Femur (tissue), 1 donor: ENCODE measurements around the gene CFAP20.
A peak's percentile ranks its signal among the peaks of the same experiment; 100 is the strongest.

Source experiments
- DNase-seq: peaks from one replicate; pipeline ENCODE4 v3.0.0-alpha.2; 2017

CFAP20 gene

GRCh38 chr16:58123896-58124600 lies 5.1 kb downstream of the CFAP20 start:
- DNase-seq: no peak

- DNase-seq: no peak
Measured at GRCh38 chr16:58121132-58121531, 8.0 kb downstream of the CFAP20 start.

- DNase-seq: no peak
Measured at GRCh38 chr16:58120234-58120633, 8.9 kb downstream of the CFAP20 start.

GRCh38 chr16:58119509-58119845 lies 9.7 kb downstream of the CFAP20 start:
- DNase-seq: peak; percentile 28

- DNase-seq: no peak
Measured at GRCh38 chr16:58118801-58119508, 10.2 kb downstream of the CFAP20 start.

GRCh38 chr16:58116529-58116928 lies 12.7 kb downstream of the CFAP20 start:
- DNase-seq: no peak

GRCh38 chr16:58116081-58116480 lies 13.1 kb downstream of the CFAP20 start:
- DNase-seq: no peak

GRCh38 chr16:58114827-58115825 lies 14.1 kb downstream of the CFAP20 start:
- peak; percentile 34 for DNase-seq

GRCh38 chr16:58111302-58111627 lies 17.9 kb downstream of the CFAP20 start:
- DNase-seq: no peak

GRCh38 chr16:58110571-58111301 lies 18.4 kb downstream of the CFAP20 start:
- no peak for DNase-seq

GRCh38 chr16:58109881-58110280 lies 19.3 kb downstream of the CFAP20 start:
- DNase-seq: no peak

- no peak for DNase-seq
Measured at GRCh38 chr16:58109330-58109729, 19.9 kb downstream of the CFAP20 start.

GRCh38 chr16:58107709-58108108 lies 21.5 kb downstream of the CFAP20 start:
- DNase-seq: no peak

GRCh38 chr16:58107228-58107627 lies 22.0 kb downstream of the CFAP20 start:
- no peak for DNase-seq

- DNase-seq: no peak
Measured at GRCh38 chr16:58105631-58106030, 23.6 kb downstream of the CFAP20 start.

GRCh38 chr16:58102665-58103392 lies 26.4 kb downstream of the CFAP20 start:
- DNase-seq: no peak

GRCh38 chr16:58099956-58100300 lies 29.3 kb downstream of the CFAP20 start:
- DNase-seq: no peak

- DNase-seq: no peak
Measured at GRCh38 chr16:58099097-58099955, 29.9 kb downstream of the CFAP20 start.

GRCh38 chr16:58098207-58099096 lies 30.7 kb downstream of the CFAP20 start:
- DNase-seq: no peak

- no peak for DNase-seq
Measured at GRCh38 chr16:58096249-58096648, 32.9 kb downstream of the CFAP20 start.
